ENCODE results near the gene CES2.
"Not testable (repeated sequence)": the region's sequence is repeated elsewhere in the genome, so short reads cannot be mapped to it uniquely, and the experiment has no call there.

The CES2 gene

GRCh38 chr16:66936889-66937554 lies 1.7 kb downstream of the CES2 start:
- no peak for DNase-seq

- no peak for DNase-seq
These were observed 2.5 kb downstream of the CES2 start for GRCh38 chr16:66937725-66938337.

GRCh38 chr16:66939366-66939765 lies 4.0 kb downstream of the CES2 start:
- no peak for DNase-seq

GRCh38 chr16:66940236-66940635 lies 4.9 kb downstream of the CES2 start:
- DNase-seq: no peak

GRCh38 chr16:66942981-66943380 lies 7.7 kb downstream of the CES2 start:
- DNase-seq: no peak

GRCh38 chr16:66943426-66944053 lies 8.2 kb downstream of the CES2 start:
- DNase-seq: no peak

GRCh38 chr16:66944054-66944441 lies 8.7 kb downstream of the CES2 start:
- no peak for DNase-seq

- not testable (repeated sequence) for DNase-seq
These were observed 9.7 kb downstream of the CES2 start for GRCh38 chr16:66944971-66945370.

- no peak for DNase-seq
These were observed 10.6 kb downstream of the CES2 start for GRCh38 chr16:66945939-66946338.

GRCh38 chr16:66946541-66946940 lies 11.2 kb downstream of the CES2 start:
- no peak for DNase-seq

GRCh38 chr16:66946974-66947301 lies 11.6 kb downstream of the CES2 start:
- no peak for DNase-seq

- peak; percentile 45 to 73 for DNase-seq
These were observed 12.2 kb downstream of the CES2 start for GRCh38 chr16:66947302-66948065.

GRCh38 chr16:66948134-66948836 lies 13.0 kb downstream of the CES2 start:
- no peak for DNase-seq

- DNase-seq: no peak
These were observed 13.5 kb downstream of the CES2 start for GRCh38 chr16:66948837-66949225.

- no peak for DNase-seq
These were observed 14.2 kb downstream of the CES2 start for GRCh38 chr16:66949472-66949871.

- no peak for DNase-seq
These were observed 15.1 kb downstream of the CES2 start for GRCh38 chr16:66950437-66950836.

GRCh38 chr16:66950971-66951790 lies 15.9 kb downstream of the CES2 start:
- no peak for DNase-seq

- no peak for DNase-seq
These were observed 17.3 kb downstream of the CES2 start for GRCh38 chr16:66952430-66953110.

GRCh38 chr16:66953462-66954096 lies 18.3 kb downstream of the CES2 start:
- DNase-seq: no peak

GRCh38 chr16:66954097-66954659 lies 18.9 kb downstream of the CES2 start:
- DNase-seq: peak; percentile 44 to 73

All from NCI-H446 (cell line).